HepG2 (cell line): ENCODE measurements around the gene B3GNT9. TPM values are rescaled to one million over a fixed set of nuclear protein-coding genes. Genes with fewer than 3 reads are reported as not detected.

ENCODE experiments used
- CBFB ChIP-seq: sonication (generic); formaldehyde crosslinking; IDR thresholded peaks from 2 replicates; pipeline ENCODE4 v1.4.0; 2020; ENCODE audit warnings: missing genetic modification reagents
- FLYWCH1 ChIP-seq: sonication (generic); formaldehyde crosslinking; IDR thresholded peaks from 2 replicates; pipeline ENCODE4 v1.8.1; 2023; ENCODE audit warnings: mild to moderate bottlenecking, missing genetic modification reagents
- FOXO1 ChIP-seq: sonication (generic); formaldehyde crosslinking; IDR thresholded peaks from 2 replicates; pipeline ENCODE4 v1.4.0; 2020; ENCODE audit warnings: missing genetic modification reagents
- GPN1 ChIP-seq: sonication (generic); formaldehyde crosslinking; IDR thresholded peaks from 2 replicates; pipeline ENCODE4 v1.5.1; 2020; ENCODE audit warnings: missing genetic modification reagents, borderline replicate concordance
- GTF2F1 ChIP-seq: fragments of 150-350 bp; IDR thresholded peaks from 2 replicates; pipeline ENCODE4 v1.6.1; 2014; ENCODE audit warnings: low read length
- HOXA9 ChIP-seq: sonication (generic); formaldehyde crosslinking; IDR thresholded peaks from 2 replicates; pipeline ENCODE4 v1.8.1; 2022; ENCODE audit warnings: missing genetic modification reagents, mild to moderate bottlenecking, moderate library complexity, borderline replicate concordance
- HOXD1 ChIP-seq: sonication (generic); formaldehyde crosslinking; IDR thresholded peaks from 2 replicates; pipeline ENCODE4 v1.5.0; 2020; ENCODE audit warnings: missing genetic modification reagents
- ISX ChIP-seq: sonication (generic); formaldehyde crosslinking; conservative IDR thresholded peaks from 2 replicates; pipeline ENCODE4 v1.5.0; 2020; ENCODE audit warnings: missing genetic modification reagents
- KAT2B ChIP-seq: fragments of 150-350 bp; IDR thresholded peaks from 2 replicates; pipeline ENCODE4 v1.6.1; 2014; ENCODE audit warnings: low read depth, low read length, borderline replicate concordance
- KLF12 ChIP-seq: sonication (generic); formaldehyde crosslinking; IDR thresholded peaks from 2 replicates; pipeline ENCODE4 v1.4.0; 2020; ENCODE audit warnings: missing genetic modification reagents, borderline replicate concordance
- KLF9 ChIP-seq: IDR thresholded peaks from 2 replicates; pipeline ENCODE4 v1.6.1; 2016; ENCODE audit warnings: low read depth
- MBD4 ChIP-seq: IDR thresholded peaks from 2 replicates; pipeline ENCODE4 v1.6.1; 2012; ENCODE audit warnings: low read length, inconsistent platforms, borderline replicate concordance
- NCOA5 ChIP-seq: sonication (generic); formaldehyde crosslinking; IDR thresholded peaks from 2 replicates; pipeline ENCODE4 v1.4.0; 2020; ENCODE audit warnings: missing genetic modification reagents
- SP4 ChIP-seq: sonication (generic); formaldehyde crosslinking; IDR thresholded peaks from 2 replicates; pipeline ENCODE4 v1.8.1; 2023; ENCODE audit warnings: mild to moderate bottlenecking, missing genetic modification reagents
- TBX2 ChIP-seq: sonication (generic); formaldehyde crosslinking; IDR thresholded peaks from 2 replicates; pipeline ENCODE4 v1.5.0; 2020; ENCODE audit warnings: missing genetic modification reagents, mild to moderate bottlenecking, borderline replicate concordance
- TCF7L2 ChIP-seq: IDR thresholded peaks from 2 replicates; pipeline ENCODE4 v1.6.1; 2011; ENCODE audit warnings: mild to moderate bottlenecking, low read depth, low read length, moderate library complexity
- ZFYVE20 ChIP-seq: sonication (generic); formaldehyde crosslinking; IDR thresholded peaks from 2 replicates; pipeline ENCODE4 v1.8.0; 2023; ENCODE audit warnings: low read depth, mild to moderate bottlenecking, moderate library complexity, missing genetic modification reagents, borderline replicate concordance
- ZNF17 ChIP-seq: sonication (generic); formaldehyde crosslinking; IDR thresholded peaks from 2 replicates; pipeline ENCODE4 v1.5.0; 2020; ENCODE audit warnings: mild to moderate bottlenecking, missing genetic modification reagents
- ZNF234 ChIP-seq: sonication (generic); formaldehyde crosslinking; conservative IDR thresholded peaks from 2 replicates; pipeline ENCODE4 v1.5.1; 2020; ENCODE audit warnings: mild to moderate bottlenecking, missing genetic modification reagents
- ZNF335 ChIP-seq: sonication (generic); formaldehyde crosslinking; IDR thresholded peaks from 2 replicates; pipeline ENCODE4 v1.4.0; 2020; ENCODE audit warnings: missing genetic modification reagents
- ZNF441 ChIP-seq: sonication (generic); formaldehyde crosslinking; IDR thresholded peaks from 2 replicates; pipeline ENCODE4 v1.7.0; 2021; ENCODE audit warnings: missing genetic modification reagents, borderline replicate concordance
- ZNF773 ChIP-seq: sonication (generic); formaldehyde crosslinking; IDR thresholded peaks from 2 replicates; pipeline ENCODE4 v1.4.0; 2020; ENCODE audit warnings: missing genetic modification reagents, borderline replicate concordance
- polyA plus RNA-seq, 8 experiments: library from polyadenylated mRNA; depleted of rRNA in 3 of 8; stranded (reverse) in 7 of 8; unstranded in 1 of 8; fragments of >200 nt; fragmentation: Illumina TruSeq in 4 of 8; extraction: Trizol in 4 of 8; gene quantifications; 2 replicates each; pipeline versions ENCODE4 v1.2.1 to v1.2.3, GENCODE V29; 2011 to 2016; ENCODE audit warnings: low read depth in 4 of 8, missing spikeins in 1 of 8, mixed read lengths in 1 of 8; ENCODE audit not compliant: insufficient read depth in 1 of 8
- total RNA-seq, 5 experiments: library from RNA; depleted of rRNA; stranded (reverse); fragments of >200 nt; fragmentation: Illumina TruSeq; extraction: Trizol; gene quantifications; 2 replicates each; pipeline ENCODE4 v1.2.3, GENCODE V29; 2016; ENCODE audit warnings: low read depth in 1 of 5
- TF ChIP-seq, protein P1 (sequence below): sonication (generic); formaldehyde crosslinking; IDR thresholded peaks from 2 replicates; pipeline ENCODE4 v1.4.0; 2020; ENCODE audit warnings: mild to moderate bottlenecking, missing genetic modification reagents
- TF ChIP-seq, protein P2 (sequence below): sonication (generic); formaldehyde crosslinking; IDR thresholded peaks from 2 replicates; pipeline ENCODE4 v1.4.0; 2020; ENCODE audit warnings: mild to moderate bottlenecking, missing genetic modification reagents, borderline replicate concordance
- TF ChIP-seq, protein P3 (sequence below): sonication (generic); formaldehyde crosslinking; IDR thresholded peaks from 2 replicates; pipeline ENCODE4 v1.5.1; 2020; ENCODE audit warnings: missing genetic modification reagents, mild to moderate bottlenecking, borderline replicate concordance
- TF ChIP-seq, protein P4 (sequence below): conservative IDR thresholded peaks from 2 replicates; pipeline ENCODE4 v1.6.1; 2018; ENCODE audit warnings: missing genetic modification reagents

Gene B3GNT9
- total and polyA plus RNA-seq, 2 of the 13 experiments (the other 11 are each of a cell fraction or from before 2014, with no cell fraction given) = 1.5 to 3.1 TPM

DNA sequence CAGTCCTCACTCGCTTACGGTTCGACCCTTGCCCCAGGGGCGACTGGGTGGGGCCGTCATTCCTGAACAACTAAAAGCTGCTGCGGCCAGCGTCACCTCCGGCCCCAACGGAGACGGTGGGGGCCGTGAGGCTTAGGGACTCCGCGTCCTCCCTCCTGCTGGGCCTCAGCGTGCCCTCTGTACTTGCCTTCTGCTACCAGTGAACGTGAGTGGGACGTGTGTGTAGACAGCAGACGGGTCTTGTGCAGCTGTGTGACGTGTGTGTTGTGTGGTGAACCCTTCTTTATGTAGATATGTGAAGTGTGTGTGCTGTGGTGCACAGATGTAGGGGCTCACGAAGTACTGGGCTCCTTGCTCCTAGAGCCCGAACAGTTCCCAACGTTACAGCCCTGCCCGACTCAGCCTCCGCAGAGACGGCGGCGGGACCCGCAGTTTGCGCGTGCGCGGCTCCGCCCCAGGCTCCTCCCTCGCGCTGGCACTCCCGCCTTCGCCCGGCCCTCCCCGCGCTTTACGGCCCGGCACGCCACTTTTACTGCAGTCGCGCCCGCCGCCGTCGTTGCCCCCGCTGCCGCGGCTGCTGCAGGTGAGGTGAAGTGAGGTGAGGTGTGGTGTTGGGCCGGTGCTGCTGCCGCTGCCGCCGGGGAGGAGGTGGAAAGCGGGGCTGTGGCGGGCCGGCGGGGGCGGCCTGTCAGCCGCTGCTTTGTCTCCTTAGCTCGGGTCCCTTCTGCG, 41.2 kb downstream of the B3GNT9 start, which contains the start of gene PHAF1 (continued):
- TF ChIP-seq GTF2F1 (no peak), MBD4 (no peak), ZNF234 (CRISPR knock-in tag) (no peak), GPN1 (CRISPR knock-in tag) (no peak), FOXO1 (peak; percentile 8), CBFB (CRISPR knock-in tag) (peak; percentile 37; the same call in 1 of the 2 replicates), FLYWCH1 (CRISPR knock-in tag) (no peak; the same call in 1 of the 2 replicates), ZNF773 (CRISPR knock-in tag) (no peak; the same call in 1 of the 2 replicates), TCF7L2 (no peak), ISX (CRISPR knock-in tag) (no peak), ZFYVE20 (CRISPR knock-in tag) (no peak), HOXD1 (peak; percentile 61), SP4 (peak; percentile 96), ZNF335 (CRISPR knock-in tag) (peak; percentile 90), KAT2B (no peak), ZNF441 (CRISPR knock-in tag) (peak; percentile 79; the same call in 1 of the 2 replicates), KLF9 (peak; percentile 63; the same call in 1 of the 2 replicates), KLF12 (peak; percentile 90), NCOA5 (no peak), ZNF17 (CRISPR knock-in tag) (no peak), TBX2 (peak; percentile 91; the same call in 1 of the 2 replicates), HOXA9 (CRISPR knock-in tag) (peak; percentile 91; the same call in 1 of the 2 replicates)
- TF ChIP-seq, protein P1, sequence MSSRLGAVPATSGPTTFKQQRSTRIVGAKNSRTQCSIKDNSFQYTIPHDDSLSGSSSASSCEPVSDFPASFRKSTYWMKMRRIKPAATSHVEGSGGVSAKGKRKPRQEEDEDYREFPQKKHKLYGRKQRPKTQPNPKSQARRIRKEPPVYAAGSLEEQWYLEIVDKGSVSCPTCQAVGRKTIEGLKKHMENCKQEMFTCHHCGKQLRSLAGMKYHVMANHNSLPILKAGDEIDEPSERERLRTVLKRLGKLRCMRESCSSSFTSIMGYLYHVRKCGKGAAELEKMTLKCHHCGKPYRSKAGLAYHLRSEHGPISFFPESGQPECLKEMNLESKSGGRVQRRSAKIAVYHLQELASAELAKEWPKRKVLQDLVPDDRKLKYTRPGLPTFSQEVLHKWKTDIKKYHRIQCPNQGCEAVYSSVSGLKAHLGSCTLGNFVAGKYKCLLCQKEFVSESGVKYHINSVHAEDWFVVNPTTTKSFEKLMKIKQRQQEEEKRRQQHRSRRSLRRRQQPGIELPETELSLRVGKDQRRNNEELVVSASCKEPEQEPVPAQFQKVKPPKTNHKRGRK (CRISPR knock-in tag) = no peak; the same call in 1 of the 2 replicates
- TF ChIP-seq, protein P2, sequence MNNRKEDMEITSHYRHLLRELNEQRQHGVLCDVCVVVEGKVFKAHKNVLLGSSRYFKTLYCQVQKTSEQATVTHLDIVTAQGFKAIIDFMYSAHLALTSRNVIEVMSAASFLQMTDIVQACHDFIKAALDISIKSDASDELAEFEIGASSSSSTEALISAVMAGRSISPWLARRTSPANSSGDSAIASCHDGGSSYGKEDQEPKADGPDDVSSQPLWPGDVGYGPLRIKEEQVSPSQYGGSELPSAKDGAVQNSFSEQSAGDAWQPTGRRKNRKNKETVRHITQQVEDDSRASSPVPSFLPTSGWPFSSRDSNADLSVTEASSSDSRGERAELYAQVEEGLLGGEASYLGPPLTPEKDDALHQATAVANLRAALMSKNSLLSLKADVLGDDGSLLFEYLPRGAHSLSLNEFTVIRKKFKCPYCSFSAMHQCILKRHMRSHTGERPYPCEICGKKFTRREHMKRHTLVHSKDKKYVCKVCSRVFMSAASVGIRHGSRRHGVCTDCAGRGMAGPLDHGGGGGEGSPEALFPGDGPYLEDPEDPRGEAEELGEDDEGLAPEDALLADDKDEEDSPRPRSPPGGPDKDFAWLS (CRISPR knock-in tag) = no peak
- TF ChIP-seq, protein P3, sequence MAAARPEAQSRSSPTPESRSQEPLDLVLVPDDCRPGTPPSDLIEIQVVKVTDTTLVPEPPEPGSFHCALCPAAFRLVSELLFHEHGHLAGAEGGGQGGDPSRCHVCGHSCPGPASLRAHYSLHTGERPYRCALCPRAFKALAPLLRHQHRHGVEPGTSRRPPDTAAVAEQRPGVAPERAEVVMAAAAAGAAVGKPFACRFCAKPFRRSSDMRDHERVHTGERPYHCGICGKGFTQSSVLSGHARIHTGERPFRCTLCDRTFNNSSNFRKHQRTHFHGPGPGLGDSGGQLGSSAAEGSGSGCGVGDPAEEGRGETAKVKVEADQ (CRISPR knock-in tag) = peak; percentile 92; the same call in 1 of the 2 replicates
- TF ChIP-seq, protein P4, sequence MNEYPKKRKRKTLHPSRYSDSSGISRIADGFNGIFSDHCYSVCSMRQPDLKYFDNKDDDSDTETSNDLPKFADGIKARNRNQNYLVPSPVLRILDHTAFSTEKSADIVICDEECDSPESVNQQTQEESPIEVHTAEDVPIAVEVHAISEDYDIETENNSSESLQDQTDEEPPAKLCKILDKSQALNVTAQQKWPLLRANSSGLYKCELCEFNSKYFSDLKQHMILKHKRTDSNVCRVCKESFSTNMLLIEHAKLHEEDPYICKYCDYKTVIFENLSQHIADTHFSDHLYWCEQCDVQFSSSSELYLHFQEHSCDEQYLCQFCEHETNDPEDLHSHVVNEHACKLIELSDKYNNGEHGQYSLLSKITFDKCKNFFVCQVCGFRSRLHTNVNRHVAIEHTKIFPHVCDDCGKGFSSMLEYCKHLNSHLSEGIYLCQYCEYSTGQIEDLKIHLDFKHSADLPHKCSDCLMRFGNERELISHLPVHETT (CRISPR knock-in tag) = peak; percentile 32
